ENCODE data around the gene UGT2B10. TPM values are rescaled to one million over a fixed set of nuclear protein-coding genes. Genes with fewer than 3 reads are reported as not detected.

Gene UGT2B10
- polyA plus RNA-seq, 1 of the 3 experiments (the other 2 are of a cell fraction): not detected

GRCh38 chr4:68864438-68865187, 48.8 kb downstream of the UGT2B10 start:
- Histone ChIP-seq H2AFZ (ENCODE audit: low read depth) (no peak overlapping the region), H3K9me2 (no peaks in the 10 kb centered on the region), H3K27me3 (ENCODE audit: insufficient read depth) (no peaks in the 10 kb centered on the region; the same call in 1 of the 2 replicates), H3F3A (replicated peaks; ENCODE audit: insufficient read depth) (no peaks in the 10 kb centered on the region), H3K79me2 (ENCODE audit: insufficient read depth) (no peaks in the 10 kb centered on the region), H3K4me1 (ENCODE audit: control insufficient read depth in 1 of 2, insufficient read depth in 2 of 2, low read depth in 1 of 2, low read length in 1 of 2) (no peaks in the 10 kb centered on the region), H3K4me2 (no peak overlapping the region), H3K36me3 (replicated peaks in 1 of 2; ENCODE audit: control insufficient read depth in 1 of 2, insufficient read depth in 2 of 2, low read length in 1 of 2) (no peaks in the 10 kb centered on the region), H3K4me3 (ENCODE audit: low read depth in 2 of 2, low read length in 1 of 2) (no peak overlapping the region), H3K9me3 (no peaks in the 10 kb centered on the region; the same call in 1 of the 2 replicates), H4K20me1 (ENCODE audit: insufficient read depth) (no peaks in the 10 kb centered on the region), H3K27ac (ENCODE audit: low read depth in 2 of 2, low read length in 1 of 2) (no peak overlapping the region), H3K9ac (no peak overlapping the region)
- no peak for DNase-seq
- ChIA-PET POLR2A (no interaction called here), CTCF (no interaction called here)
- WGBS (ENCODE audit: low lambda C conversion rate): 2% methylated on average over 6 of the region's 6 CpGs
- TF ChIP-seq REST (IDR thresholded peaks at IDR 0.05; ENCODE audit: low read depth, low read length): no peak
- TF ChIP-seq RXRA (IDR thresholded peaks at IDR 0.05; ENCODE audit: borderline replicate concordance, low read depth): no peak
- no peak for TF ChIP-seq FOXM1 (IDR thresholded peaks at IDR 0.05; ENCODE audit: low read depth)
- no peak for TF ChIP-seq RCOR1 (IDR thresholded peaks at IDR 0.05; ENCODE audit: low read length)

- H3K4me1 ChIP-seq (ENCODE audit: control insufficient read depth in 1 of 2, insufficient read depth in 2 of 2, low read depth in 1 of 2, low read length in 1 of 2): no peaks in the 10 kb centered on the region
- H3K9ac ChIP-seq: no peak overlapping the region
- no peaks in the 10 kb centered on the region for H3K36me3 ChIP-seq (replicated peaks in 1 of 2; ENCODE audit: control insufficient read depth in 1 of 2, insufficient read depth in 2 of 2, low read length in 1 of 2)
- no peaks in the 10 kb centered on the region; the same call in 1 of the 2 replicates for H3K9me3 ChIP-seq
- no peaks in the 10 kb centered on the region; the same call in 1 of the 2 replicates for H3K27me3 ChIP-seq (ENCODE audit: insufficient read depth)
- POLR2A ChIA-PET: no interaction called here
- no peaks in the 10 kb centered on the region for H3K79me2 ChIP-seq (ENCODE audit: insufficient read depth)
- WGBS (ENCODE audit: low lambda C conversion rate): 7% methylated on average over 4 of the region's 4 CpGs
- H3K4me2 ChIP-seq: no peak overlapping the region
- H3K4me3 ChIP-seq (ENCODE audit: low read depth in 2 of 2, low read length in 1 of 2): no peak overlapping the region
- no peaks in the 10 kb centered on the region for H3K9me2 ChIP-seq
- H4K20me1 ChIP-seq (ENCODE audit: insufficient read depth): no peaks in the 10 kb centered on the region
- CTCF ChIA-PET: no interaction called here
- H2AFZ ChIP-seq (ENCODE audit: low read depth): no peak overlapping the region
- no peaks in the 10 kb centered on the region for H3F3A ChIP-seq (replicated peaks; ENCODE audit: insufficient read depth)
- no peak for DNase-seq
- H3K27ac ChIP-seq (ENCODE audit: low read depth in 2 of 2, low read length in 1 of 2): no peak overlapping the region
- TF ChIP-seq EP300 (IDR thresholded peaks at IDR 0.05; ENCODE audit: borderline replicate concordance in 1 of 2, low read depth in 1 of 2, low read length in 1 of 2) (no peak), MAX (IDR thresholded peaks at IDR 0.05; ENCODE audit: low read depth) (no peak), MEF2A (IDR thresholded peaks at IDR 0.05; ENCODE audit: borderline replicate concordance, low read depth) (no peak), USF2 (IDR thresholded peaks at IDR 0.05; ENCODE audit: borderline replicate concordance, low read depth, low read length) (no peak), RXRA (IDR thresholded peaks at IDR 0.05; ENCODE audit: borderline replicate concordance, low read depth) (no peak), USF1 (IDR thresholded peaks at IDR 0.05; ENCODE audit: borderline replicate concordance, low read depth) (no peak), SMC3 (IDR thresholded peaks at IDR 0.05; ENCODE audit: low read depth, low read length) (no peak), ELF1 (IDR thresholded peaks at IDR 0.05) (no peak), IRF3 (IDR thresholded peaks at IDR 0.05; ENCODE audit: low read depth, low read length) (no peak), CTCF (IDR thresholded peaks at IDR 0.05) (no peak), EZH2phosphoT487 (IDR thresholded peaks at IDR 0.05; ENCODE audit: borderline replicate concordance, low read depth) (no peak), RCOR1 (IDR thresholded peaks at IDR 0.05; ENCODE audit: low read length) (no peak), GATA2 (CRISPR knock-in tag; IDR thresholded peaks at IDR 0.05) (no peak), GABPA (IDR thresholded peaks at IDR 0.05; ENCODE audit: low read depth) (no peak), TEAD4 (IDR thresholded peaks at IDR 0.05; ENCODE audit: borderline replicate concordance, insufficient read depth) (no peak), RAD21 (IDR thresholded peaks at IDR 0.05; ENCODE audit: low read length) (no peak)
These were observed 49.4 kb downstream of the UGT2B10 start for GRCh38 chr4:68865188-68865638.

Measured in SK-N-SH (cell line).